C4-2B (cell line): ENCODE data around the gene FAM216A.
"Not testable (repeated sequence)": the region's sequence is repeated elsewhere in the genome, so short reads cannot be mapped to it uniquely, and the experiment has no call there.

Experiments used
- H3K27ac ChIP-seq: fragments of 450-650 bp; 2 replicates; pipeline ENCODE4 v1.5.1; 2017
- CTCF ChIP-seq: fragments of 450-650 bp; conservative IDR thresholded peaks from 2 replicates; pipeline ENCODE4 v1.5.1; 2017; ENCODE audit warnings: mild to moderate bottlenecking
- ZFX ChIP-seq: fragments of 450-650 bp; IDR thresholded peaks from 2 replicates; pipeline ENCODE4 v1.6.1; 2017

Gene FAM216A

GRCh38 chr12:110465024-110465423, 3.6 kb upstream of the FAM216A start:
- TF ChIP-seq CTCF (no peak), ZFX (no peak)
- no peak overlapping the region for H3K27ac ChIP-seq

DNA sequence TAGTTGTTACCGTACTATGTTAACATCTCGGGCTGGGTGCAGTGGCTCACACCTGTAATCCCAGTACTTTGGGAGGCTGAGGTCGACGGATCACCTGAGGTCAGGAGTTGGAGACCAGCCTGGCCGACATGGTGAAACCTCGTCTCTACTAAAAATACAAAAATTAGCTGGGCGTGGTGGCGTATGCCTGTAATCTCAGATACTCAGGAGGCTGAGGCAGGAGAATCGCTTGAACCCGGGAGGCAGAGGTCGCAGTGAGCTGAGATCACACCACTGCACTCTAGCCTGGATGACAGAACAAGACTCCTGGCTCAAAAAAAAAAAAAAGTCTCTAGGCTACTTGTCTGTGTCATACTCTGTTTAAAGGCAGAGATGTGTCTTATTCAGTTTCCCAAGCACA, 2.9 kb upstream of the FAM216A start:
- not testable (repeated sequence) for H3K27ac ChIP-seq

DNA sequence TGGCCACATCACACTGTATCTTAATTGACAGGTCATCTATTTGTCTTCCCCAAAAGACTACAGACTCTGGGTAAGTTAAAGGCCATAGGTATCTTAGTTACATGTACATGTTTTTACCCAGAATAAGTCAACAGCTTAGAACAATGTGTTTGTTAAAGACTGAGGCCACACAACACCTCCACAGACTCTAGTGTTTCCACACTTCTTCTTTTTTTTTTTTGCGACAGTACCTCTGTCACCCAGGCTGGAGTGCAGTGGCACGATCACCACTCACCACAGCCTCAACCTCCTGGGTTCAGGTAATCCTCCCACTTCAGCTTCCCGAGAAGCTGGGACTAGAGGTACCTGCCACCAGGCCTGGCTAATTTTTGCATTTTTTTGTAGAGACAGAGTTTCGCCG, 1.9 kb upstream of the FAM216A start:
- peak overlapping the region; percentile 16; the same call in 1 of the 2 replicates for H3K27ac ChIP-seq
- TF ChIP-seq CTCF (no peak), ZFX (no peak)

GRCh38 chr12:110467847-110468213, 815 bp upstream of the FAM216A start:
- TF ChIP-seq CTCF (no peak), ZFX (no peak)
- H3K27ac ChIP-seq: peak overlapping the region; percentile 90

- TF ChIP-seq CTCF: no peak
- no peak for TF ChIP-seq ZFX
- H3K27ac ChIP-seq: no peak overlapping the region
Measured at GRCh38 chr12:110475426-110475825, 6.8 kb downstream of the FAM216A start.

DNA sequence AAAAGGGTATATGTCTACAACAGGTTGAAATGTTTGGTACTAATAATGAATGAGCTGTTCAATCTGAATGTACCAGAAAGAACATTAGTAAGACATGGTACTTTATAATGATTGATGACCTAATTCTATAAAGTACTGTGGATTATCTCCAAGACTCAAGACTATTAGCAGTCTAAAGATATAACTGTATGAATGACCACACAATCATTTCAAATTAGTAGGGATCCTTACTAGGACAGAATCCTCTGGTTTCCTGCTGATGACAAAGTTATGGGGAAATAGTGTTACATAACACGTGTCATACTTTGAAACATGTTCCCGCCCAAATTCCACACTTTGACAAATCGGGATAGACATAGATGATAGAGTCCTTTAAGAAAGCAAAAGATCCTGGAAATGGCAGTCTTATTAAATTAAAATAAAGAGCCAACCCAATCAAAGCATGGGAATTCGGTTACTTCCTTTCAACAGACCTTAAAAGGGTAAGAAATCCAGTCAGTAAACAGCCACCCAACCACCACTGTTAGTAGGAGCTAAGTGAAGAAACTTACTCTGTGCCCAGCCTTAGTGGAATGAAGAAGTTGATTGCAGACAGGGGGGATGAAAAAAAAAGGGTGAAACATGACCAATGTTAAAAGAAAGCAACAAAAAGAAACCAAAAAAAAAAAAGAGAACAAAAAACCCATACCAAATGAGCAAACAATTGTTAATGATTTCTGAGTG, 30.5 kb downstream of the FAM216A start:
- H3K27ac ChIP-seq: no peak overlapping the region
- no peak for TF ChIP-seq CTCF
- no peak for TF ChIP-seq ZFX

- TF ChIP-seq CTCF (no peak), ZFX (no peak)
- H3K27ac ChIP-seq: peak overlapping the region; percentile 80
Measured at GRCh38 chr12:110501399-110501751, 32.7 kb downstream of the FAM216A start.
